Measurements from ENCODE around the gene RNASE9.

GRCh38 chr14:20530771-20531571, 29.9 kb downstream of the RNASE9 start:
- TF ChIP-seq, protein P1, sequence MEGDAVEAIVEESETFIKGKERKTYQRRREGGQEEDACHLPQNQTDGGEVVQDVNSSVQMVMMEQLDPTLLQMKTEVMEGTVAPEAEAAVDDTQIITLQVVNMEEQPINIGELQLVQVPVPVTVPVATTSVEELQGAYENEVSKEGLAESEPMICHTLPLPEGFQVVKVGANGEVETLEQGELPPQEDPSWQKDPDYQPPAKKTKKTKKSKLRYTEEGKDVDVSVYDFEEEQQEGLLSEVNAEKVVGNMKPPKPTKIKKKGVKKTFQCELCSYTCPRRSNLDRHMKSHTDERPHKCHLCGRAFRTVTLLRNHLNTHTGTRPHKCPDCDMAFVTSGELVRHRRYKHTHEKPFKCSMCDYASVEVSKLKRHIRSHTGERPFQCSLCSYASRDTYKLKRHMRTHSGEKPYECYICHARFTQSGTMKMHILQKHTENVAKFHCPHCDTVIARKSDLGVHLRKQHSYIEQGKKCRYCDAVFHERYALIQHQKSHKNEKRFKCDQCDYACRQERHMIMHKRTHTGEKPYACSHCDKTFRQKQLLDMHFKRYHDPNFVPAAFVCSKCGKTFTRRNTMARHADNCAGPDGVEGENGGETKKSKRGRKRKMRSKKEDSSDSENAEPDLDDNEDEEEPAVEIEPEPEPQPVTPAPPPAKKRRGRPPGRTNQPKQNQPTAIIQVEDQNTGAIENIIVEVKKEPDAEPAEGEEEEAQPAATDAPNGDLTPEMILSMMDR (conservative IDR thresholded peaks at IDR 0.05 in 1 of 2, IDR thresholded peaks at IDR 0.05 in 1 of 2; ENCODE audit: extremely low read depth in 1 of 2, insufficient read depth in 1 of 2, low read depth in 1 of 2, low read length in 2 of 2) = peak; percentile 70 to 79
- no peak for TF ChIP-seq EZH2 (IDR thresholded peaks at IDR 0.05; ENCODE audit: borderline replicate concordance, low read length)

All from mammary epithelial cell (primary cell).